Activated effector memory CD4-positive, alpha-beta T cell treated with Interleukin-2 at 50 U/mL for 16 hours (primary cell): ENCODE data around the gene RPS19.
"Not testable (repeated sequence)": the region's sequence is repeated elsewhere in the genome, so short reads cannot be mapped to it uniquely, and the experiment has no call there.

Experiments
- DNase-seq: peaks from one replicate; pipeline ENCODE4 v3.0.0-alpha.2; 2020

RPS19 gene

DNA sequence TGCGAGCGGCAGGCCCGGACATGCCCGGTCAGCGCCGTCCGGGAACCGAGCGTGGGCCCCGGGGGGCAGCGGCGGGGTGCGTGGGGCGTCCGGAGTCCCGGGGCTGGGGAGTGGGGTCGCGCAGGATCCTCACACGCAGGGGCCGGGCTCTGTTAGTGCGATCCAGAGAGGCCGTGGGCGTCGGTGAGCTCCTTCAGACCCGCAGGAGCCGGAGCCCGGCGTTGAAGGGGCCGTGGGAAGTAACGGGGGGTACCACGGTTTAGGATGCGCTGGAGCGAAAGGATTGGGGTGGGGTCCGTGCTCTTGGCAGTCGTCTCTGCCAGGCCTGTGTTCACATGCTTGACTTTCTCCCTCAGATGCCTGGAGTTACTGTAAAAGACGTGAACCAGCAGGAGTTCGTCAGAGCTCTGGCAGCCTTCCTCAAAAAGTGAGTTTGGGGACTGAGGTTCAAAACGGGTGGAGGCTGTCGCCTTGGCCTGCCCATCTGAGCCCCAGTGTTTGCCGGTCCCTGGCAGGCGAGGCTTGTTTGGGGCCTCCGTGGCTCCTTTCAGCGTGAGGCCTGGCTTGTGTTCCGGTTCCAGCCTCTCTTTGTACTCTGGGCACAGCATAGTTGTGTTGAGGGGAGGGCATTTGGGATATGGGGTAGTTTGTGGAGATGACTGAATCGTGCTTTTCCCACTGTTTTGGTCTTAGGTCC lies 512 bp downstream of the RPS19 start:
- no peak for DNase-seq

DNA sequence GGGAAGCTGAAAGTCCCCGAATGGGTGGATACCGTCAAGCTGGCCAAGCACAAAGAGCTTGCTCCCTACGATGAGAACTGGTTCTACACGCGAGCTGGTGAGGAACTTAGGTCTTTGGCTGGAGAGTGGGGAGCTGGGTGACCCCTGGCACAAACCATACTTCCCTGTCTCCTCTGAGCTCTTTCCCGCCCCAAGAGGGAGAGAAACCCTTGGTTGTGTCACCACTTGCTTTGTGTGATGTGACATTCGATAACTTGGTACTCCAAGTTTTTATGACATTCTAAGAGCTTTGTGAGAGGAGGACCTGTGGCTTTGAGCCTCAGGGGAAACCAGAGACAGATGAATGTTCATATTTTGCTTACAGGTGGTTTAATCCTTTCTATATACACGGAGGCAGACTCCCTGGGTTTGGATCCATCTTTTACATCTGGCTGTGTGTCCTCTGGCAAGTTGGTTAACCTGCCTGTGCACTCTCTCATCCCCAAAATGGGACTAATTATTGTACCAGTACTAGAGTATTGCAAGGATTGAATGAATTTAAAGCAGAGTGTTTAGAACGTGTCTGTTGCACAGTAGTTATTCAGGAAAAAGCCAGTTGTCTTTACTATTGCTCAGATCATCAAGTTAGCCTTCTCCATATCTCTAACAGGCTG lies 1.2 kb downstream of the RPS19 start:
- DNase-seq: no peak

DNA sequence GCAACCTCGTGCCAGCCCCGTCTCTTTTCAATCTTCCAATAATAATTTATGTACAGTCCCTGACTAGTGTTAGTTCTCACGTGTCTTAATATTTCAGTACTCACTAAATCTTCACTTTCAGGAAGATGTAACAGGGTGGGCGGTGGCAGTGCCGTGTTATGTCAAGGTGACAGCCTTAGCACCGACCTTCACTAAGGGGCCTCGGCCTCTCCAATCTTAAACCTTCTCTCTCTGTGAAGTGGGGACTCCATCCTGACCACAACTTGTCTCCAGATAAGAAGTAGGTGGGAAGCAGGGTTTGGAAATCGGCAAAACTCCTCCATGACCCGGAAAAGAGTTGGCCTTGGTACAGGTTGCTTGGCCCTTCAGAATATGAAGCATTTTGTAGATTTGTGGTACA lies 1.8 kb downstream of the RPS19 start:
- no peak for DNase-seq

DNA sequence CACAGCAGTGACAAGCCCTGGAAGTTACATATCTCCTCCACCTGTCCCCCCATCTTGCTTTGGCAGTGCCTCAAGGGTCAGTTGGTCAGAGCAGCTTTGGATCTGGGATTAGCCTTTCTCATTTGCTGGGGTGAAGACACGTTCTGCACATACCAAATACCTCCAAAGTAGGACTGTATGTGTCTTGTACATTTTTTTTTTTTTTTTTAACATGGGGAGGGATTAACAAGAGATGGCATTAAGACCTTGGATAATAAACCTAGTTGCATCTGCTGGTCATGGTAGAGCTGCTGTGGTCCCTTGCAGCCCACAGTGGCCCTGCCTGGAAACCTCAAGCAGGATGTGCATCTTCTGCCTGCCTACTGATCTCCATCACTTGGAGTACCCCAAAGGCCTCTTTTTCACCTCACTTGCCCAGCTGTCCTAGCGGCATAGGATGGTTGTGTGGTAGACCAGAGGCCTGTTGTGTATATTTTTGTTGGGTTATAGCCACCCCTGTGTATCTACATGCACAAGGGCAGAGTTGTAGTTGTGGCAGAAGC lies 2.5 kb downstream of the RPS19 start:
- no peak for DNase-seq

DNA sequence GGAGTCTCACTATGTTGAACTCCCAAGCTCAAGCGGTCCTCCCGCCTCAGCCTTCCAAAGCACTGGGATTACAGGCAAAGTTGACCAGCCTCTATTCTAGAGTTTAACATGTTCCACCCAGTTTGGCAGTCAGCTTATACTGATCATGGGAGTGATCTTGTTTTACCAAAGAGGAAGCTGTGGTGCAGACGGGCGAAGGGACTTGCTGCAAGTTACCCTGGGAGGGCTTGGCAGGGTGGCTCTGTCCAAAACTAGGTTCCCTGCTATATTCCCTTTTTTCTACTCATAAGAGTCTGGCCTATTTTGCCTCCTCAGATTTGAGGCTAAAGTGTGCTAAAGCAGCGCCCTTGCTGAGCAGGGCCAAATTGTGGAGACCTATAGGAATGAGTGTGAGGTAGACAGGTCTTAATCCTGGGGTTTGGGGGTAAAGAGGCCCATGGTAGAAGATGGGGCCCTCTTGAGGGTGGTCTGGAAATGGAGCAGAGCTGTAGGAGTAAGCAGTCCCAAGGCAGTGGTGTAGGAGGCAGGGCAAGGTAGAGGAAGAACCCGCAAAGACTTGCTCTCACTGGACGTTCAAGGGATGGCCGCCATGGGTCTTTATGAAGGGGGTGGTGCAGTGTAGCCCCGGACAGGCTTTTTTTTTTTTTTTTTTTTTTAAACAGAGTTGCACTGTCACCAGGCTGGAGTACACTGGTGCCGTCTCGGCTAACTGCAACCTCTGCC lies 3.3 kb downstream of the RPS19 start:
- no peak for DNase-seq

DNA sequence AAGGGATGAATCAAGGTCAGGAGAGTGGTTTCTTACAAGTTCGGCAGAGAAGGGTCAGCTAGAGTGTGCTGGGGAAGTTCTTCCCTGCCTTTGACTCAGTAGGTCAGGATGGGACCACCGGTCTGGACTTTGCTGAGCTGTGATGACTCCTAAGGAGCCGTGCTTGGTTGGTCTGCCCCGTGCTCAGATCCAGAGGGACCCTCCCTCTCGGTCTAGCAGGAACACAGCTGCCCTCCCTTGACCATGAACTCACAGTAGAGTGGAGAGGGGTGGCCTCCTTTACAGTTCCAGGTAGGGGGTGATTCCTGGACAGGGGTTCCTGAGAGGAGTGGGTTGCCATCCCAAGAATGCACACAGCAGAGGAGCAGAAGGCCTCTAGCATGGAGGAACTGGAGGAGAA lies 4.3 kb downstream of the RPS19 start:
- no peak for DNase-seq

DNA sequence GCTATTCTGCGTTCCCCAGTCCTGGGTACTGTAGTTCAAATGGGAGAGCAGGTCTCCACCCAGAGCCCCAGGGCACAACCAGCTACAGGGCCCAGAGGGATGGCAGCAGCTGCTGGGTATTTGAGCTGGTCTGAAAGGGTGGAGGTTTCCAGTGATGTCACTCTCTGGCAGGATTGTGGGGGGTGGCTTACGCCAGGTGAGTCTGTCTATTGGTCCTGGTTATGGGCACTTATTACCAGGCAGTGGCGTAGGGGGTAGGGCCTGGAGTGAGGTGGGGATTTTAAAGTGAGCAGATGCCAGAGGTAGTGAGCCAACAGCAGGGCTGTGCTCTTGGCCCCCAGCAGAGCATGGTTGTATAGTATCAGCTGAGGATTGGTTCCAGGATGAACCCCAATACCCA lies 6.2 kb downstream of the RPS19 start:
- no peak for DNase-seq

DNA sequence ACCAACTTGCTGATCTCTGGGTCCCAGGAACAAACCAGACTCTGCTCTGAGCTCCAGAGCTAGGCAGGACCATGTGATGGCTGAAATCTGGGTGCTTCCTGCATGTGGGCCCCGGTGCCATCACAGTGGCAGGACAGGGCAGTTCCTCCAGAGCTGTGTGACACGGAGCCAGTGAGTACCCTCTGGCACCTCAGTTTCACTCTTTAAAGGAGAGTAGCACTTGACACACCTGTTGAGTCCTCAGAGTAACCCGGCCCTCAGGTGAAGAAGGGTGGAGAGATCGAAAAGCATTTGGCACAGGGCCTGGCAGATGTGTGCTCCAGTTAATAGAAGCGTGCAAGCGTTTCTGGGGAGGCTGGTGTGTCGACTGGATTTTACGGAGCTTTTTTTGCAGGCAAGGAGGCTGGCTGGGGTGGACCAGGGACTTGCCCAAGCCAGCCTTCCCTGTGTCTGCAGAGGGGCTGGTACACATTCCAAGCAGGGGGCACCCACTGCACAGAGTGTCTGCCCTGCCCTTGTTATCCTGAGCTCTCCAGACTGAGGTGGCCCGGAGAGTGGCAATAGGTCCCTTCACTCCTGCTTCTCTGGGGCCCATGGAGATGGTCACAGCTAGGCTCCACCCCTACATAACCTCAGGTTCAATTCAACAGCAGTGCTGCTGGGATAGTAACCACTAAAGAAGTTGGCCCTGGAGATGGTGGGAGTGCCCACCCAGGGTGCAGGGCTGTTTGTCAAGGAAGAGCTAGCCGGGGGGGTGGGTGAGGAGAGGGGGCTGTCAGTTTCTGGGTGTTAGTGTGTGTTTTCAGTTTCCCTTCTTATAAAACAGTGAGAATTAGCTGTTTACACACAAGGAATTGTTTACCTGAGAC lies 8.3 kb downstream of the RPS19 start:
- DNase-seq: no peak

- no peak for DNase-seq
Observed at GRCh38 chr19:41868989-41869300, 8.9 kb downstream of the RPS19 start.

- no peak for DNase-seq
Observed at GRCh38 chr19:41869374-41869955, 9.4 kb downstream of the RPS19 start.

DNA sequence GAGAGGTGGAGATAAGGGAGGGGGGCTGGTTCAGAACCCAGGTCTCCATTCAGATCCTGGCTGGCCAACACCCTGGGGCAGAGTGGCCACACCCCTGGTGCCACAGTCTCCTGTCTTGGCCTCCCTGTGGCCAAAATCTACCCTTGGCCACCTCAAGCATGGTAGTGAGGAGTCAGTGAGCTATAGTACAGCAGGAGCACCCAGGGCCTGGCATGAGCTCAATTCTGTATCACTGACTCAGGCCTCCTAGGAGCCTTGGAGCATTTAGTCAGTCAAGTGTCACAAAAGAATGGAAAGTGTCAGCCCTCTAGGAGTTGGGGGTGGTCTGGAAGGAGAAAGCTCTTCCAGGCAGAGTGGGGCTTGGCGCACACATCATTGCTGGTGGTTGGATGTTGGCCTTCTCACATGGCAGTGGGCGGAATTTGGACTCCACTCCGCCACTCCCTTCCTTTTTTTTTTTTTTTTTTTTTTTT lies 10.4 kb downstream of the RPS19 start:
- DNase-seq: no peak

GRCh38 chr19:41871573-41872383 lies 11.7 kb downstream of the RPS19 start:
- DNase-seq: peak; percentile 55

GRCh38 chr19:41872384-41872774 lies 12.3 kb downstream of the RPS19 start:
- no peak for DNase-seq

GRCh38 chr19:41872775-41873647 lies 13.0 kb downstream of the RPS19 start:
- DNase-seq: peak; percentile 54

DNA sequence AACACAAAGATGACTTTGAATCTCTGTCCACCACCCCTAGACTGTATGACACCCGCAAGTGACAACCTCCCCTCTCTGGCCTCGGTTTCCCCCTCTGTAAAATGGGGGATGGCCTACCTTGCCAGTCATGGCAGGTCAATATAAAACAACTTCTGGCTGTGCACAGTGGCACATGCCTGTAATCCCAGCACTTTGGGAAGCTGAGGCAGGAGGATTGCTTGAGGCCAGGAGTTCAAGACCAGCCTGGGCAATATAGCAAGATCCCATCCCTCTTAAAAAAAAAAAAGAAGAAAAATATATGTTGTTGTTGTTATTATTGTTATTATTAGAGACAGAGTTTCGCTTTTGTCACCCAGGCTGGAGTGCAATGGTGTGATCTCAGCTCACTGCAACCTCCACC lies 15.9 kb downstream of the RPS19 start:
- not testable (repeated sequence) for DNase-seq

DNA sequence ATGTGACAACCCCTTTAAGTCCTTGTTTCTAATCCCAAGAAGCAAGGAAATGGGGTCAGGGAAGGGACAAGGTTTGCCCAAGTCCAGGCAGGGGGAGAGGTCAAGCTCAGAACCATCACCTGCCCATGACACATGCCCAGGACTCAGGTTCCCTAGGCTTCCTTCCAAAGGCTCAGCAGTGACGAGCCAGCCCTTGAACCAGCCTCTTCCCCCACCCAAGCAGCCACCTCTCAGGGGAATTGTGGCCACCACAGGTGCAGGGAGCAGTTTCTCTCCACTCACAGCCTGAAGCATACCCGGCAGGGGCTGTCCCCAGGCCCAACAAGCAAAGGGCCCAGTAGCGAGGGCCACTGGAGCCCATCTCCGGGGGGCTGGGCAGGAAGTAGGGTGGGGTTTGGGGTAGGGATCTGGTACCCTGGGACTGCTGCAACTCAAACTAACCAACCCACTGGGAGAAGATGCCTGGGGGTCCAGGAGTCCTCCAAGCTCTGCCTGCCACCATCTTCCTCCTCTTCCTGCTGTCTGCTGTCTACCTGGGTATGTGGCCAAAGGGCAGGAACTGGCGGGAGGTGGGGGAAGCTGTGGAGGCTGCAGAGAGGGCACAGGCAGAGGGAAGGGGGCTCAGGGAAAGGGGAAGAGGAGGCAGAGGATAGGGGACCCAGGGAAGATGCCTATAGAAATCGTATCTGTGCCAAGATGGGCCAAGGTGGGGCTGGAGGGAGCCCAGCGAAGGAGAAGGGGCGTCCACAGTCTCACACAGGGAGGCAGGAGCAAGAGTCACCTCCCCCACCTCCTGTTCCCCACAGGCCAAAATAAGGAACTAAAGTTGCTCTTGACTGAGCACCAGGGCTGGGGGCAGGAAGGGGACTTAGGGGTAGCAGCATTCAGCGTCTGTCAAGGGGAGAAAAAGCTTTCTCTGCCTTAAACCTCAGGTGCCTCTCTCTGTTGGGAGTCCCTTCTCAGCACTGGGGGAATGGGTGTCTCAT lies 17.1 kb downstream of the RPS19 start, which contains the start of gene CD79A:
CD79A (plus strand) TSS at position 433 of the 986 bp plus-strand sequence; CDS start at position 459, 26 bp downstream.
- no peak for DNase-seq

GRCh38 chr19:41877916-41878905 lies 18.2 kb downstream of the RPS19 start:
- no peak for DNase-seq

DNA sequence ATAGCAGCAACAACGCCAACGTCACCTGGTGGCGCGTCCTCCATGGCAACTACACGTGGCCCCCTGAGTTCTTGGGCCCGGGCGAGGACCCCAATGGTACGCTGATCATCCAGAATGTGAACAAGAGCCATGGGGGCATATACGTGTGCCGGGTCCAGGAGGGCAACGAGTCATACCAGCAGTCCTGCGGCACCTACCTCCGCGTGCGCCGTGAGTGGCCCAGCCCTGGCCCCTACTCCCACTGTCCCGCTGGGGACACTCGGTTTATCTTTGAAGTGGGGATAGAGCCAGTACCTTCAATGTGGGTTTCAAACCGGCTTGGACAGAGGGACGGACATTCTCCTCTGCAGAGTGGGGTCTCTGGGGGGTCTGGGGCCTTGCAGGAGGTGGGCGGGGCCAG lies 19.0 kb downstream of the RPS19 start:
- DNase-seq: no peak
